HG03571 (cell line): Measurements from ENCODE around the gene DPP10.

Source experiments
- ATAC-seq: cut with Tn5 transposase; IDR thresholded peaks from one replicate; pipeline ENCODE4 v1.9.1; 2021; ENCODE audit not compliant: unreplicated experiment

Gene DPP10

DNA sequence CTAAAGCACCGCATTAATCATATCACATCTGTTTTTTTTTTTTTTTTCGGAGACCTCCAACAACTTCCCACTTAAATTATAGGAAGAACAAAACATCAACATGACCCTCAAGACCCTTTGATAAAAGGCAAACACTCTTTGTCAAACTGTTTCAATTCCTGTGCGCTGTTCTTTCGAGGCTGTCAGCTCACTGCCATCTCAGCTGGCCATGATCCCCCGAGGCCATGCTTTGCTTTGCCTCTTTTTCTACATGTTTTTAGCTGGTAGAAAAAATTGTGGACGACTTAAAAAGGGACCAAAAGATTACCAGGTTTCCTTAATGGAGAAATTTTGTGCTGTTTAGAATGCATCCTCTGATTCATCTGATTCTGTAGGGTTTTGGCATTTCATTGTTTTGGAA lies 138.2 kb downstream of the DPP10 start:
- ATAC-seq, result no peak

- ATAC-seq, result no peak
Observed at GRCh38 chr2:114598329-114598728, 155.9 kb downstream of the DPP10 start.

DNA sequence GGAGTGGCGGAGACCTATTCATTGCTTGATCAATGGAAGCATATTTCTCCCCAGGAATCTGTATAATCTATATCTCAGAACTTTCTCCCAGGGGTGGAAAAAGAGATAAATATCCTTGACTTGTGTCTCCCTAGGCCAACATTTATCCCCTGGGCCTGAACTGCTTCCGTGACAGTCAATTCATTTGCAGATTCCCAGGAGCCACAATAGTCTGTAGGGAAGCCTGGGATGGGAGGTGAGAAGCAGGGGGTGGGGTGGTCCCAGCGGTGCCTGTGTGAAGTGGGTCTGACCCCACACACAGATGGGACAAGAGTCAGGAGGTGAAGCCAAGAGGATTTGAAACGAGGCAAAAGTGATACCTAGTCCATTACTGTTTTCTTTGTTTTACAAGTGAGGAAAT lies 166.8 kb downstream of the DPP10 start:
- ATAC-seq, result no peak

- ATAC-seq, result no peak
Observed at GRCh38 chr2:114609801-114610200, 167.4 kb downstream of the DPP10 start.

DNA sequence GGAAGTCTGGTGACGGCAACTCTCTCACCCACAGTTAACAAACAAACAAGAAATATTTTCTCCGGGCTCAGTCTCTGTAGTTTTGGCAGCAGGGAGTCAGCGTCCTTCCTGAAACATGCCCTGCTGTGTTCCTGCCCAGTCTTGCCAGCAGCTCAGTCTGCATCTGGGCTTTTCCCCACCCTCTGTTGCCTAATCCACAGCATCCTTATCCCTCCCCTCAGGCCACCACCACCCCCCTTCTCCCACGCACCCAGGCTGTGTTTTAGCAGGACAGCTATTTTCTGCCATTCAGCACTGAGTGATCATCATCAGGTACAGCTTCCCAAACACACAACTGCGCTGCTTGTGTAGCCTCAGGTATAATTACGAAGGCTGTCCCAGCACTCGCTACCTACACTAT lies 168.2 kb downstream of the DPP10 start:
- no peak for ATAC-seq

DNA sequence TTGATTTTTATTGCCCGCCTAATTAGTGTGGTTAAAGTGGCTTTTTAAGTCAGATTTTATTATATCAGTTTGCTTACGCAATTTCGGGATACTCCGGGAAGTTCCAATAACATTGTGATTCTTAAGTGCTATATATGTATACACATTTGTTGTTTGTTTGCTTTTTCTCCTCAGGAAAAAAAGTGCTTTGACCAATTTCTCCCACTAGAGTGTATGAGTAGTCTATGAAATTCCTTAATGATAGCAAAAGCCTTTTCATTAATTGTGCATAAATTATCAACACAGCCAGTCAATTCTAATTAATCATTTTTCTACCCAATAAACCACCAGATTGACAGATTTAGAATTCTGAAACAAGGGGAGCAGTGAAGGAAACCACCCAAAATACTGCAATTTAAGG lies 172.2 kb downstream of the DPP10 start:
- no peak for ATAC-seq

DNA sequence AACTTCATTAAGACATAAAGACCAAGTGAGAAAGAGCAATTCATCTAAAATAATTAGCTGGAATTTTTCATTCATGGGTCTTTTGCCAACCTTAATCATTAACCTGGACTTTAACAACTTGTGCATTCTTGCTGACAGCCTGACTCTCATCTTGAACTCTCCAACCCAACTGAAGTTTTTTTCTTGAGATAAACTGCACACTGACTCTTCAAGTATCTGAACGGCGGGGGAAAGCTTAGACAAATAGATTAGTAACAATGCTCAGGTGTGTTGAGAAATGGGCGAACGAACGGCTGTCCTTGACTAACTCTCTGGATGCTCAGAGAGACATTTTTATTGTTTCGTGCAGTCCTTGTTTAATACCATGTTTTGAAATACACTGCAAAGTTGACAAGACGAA lies 186.0 kb downstream of the DPP10 start:
- no peak for ATAC-seq

DNA sequence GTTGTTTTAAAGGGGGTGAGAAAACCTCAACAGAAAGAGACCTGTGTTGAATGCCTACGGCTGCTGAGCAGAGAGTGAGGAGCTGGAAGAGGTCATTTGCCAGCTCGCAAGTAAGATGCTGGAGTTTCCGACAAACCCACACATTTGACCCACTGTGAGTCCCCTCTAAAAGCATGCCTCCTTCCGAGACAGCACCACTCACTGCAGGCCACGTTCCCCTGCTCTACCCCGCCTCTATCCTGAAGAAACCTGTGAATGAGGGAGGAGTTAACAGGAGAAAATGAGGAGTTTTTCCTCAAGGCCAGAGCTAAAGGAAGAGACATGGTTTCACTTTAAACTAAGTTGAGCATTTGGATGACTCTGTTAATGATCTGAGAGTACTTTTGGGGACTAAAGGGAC lies 188.7 kb downstream of the DPP10 start:
- no peak for ATAC-seq

DNA sequence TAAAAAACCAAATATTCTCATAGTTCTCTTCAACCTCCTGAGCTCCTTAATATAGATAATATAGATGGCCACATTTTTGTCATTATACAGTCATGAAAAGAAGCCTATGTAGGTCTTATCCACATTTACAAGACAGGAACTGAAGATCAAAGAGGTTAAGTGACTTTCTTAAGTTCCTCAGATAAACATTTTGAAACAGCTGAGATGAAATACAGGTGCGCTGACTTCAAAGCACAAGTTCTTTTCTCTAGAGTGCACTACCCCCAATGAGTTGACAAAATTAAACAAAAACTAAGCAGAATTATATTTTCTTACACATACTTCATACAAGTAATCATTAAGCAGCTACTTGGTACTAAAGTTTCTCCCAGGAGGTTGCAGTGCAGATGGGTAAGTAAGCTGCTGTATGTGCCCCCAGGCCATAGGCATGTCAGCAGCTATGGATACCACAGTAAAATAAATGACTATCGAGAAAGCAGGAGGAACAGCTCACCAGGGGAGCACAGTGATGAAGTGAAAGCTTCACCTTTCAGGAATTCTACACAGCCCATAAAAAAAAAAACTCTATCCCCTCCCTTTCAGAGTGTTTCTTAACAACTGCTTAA lies 199.8 kb downstream of the DPP10 start:
- no peak for ATAC-seq

DNA sequence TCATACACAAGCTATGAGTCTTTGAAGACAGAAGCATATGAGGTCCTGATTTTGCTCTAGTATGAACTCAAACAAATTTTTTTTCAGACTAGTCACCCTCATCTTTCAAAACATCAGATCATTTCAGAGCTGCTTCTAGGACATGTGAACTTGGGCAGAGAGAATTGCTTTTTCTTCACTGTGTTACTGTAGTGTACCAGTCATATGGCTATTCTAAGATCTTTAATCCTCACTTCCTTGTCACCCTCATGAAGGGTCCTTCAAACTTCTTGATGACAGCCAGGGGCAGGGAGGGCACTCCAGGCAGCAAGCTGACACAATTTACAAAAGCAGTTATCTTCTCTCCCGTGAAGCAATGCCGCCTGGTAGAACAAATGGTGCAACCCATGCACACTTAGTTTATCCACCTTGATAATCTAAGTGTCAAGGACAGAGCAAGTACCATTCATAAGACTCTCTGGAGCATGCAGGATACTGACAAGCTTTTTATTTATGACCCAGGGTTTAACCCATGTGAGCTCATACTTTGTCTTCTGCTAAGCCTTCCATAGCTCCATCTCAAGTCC lies 200.6 kb downstream of the DPP10 start:
- ATAC-seq, result no peak

DNA sequence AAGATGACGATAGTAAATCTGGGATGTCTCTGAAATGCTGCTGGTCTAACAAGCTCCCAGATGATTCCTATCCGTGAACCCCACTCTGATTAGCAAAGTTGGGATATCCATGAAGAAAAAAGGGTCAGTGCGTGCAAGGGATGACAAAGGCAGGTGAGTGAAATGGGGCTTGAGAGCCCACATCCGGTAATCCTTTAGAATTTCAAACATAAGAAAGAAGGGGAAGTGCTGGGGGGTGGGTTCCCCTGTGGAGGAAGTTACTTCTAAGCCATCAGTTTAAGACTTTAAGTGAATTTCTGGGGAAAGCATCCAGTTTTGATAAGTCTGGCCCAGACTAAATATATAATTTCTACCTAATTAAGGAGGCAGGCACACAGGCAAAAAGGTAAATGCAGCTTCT lies 209.5 kb downstream of the DPP10 start:
- ATAC-seq, result no peak

GRCh38 chr2:114659880-114660279 lies 217.4 kb downstream of the DPP10 start:
- no peak for ATAC-seq

- no peak for ATAC-seq
Observed at GRCh38 chr2:114661971-114662939, 219.8 kb downstream of the DPP10 start.

GRCh38 chr2:114668415-114668814 lies 226.0 kb downstream of the DPP10 start:
- ATAC-seq, result no peak

DNA sequence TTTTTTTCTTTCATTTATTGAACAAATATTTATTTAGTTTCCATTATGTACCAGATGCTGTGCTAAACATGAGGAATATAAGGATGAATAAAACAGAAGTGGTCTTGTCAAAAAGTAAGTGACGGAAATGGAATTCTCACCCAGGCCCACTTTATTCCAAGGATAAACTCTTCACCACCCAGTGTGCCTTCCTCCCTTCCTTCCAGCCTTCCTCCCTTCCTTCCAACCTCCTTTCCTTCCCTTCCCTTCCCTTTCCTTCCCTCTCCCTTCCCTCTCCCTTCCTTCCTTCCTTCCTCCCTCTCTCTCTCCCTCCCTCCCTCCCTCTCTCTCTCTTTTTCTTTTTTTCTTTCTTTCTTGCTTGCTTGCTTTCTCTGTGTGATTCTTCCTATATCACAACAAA lies 240.8 kb downstream of the DPP10 start:
- no peak for ATAC-seq

DNA sequence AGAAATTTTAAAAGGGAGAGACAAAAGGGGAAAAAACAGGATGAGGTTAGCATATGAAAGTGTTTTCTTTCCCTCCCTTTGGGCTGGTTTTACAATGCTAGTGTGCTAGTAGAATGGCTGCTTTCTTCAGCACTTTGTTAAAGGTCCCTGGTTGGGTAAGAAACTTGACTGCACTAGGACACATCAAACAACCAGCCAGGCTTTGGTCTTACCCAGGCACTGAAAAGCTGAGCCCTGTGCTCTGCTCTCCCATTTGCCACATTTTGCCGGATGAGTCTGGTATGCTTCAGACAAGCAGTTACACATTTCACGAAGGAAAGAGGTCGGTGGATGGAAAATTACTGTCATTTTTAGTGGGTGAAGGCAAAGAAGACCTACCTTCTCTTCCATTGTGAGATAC lies 242.0 kb downstream of the DPP10 start:
- no peak for ATAC-seq

DNA sequence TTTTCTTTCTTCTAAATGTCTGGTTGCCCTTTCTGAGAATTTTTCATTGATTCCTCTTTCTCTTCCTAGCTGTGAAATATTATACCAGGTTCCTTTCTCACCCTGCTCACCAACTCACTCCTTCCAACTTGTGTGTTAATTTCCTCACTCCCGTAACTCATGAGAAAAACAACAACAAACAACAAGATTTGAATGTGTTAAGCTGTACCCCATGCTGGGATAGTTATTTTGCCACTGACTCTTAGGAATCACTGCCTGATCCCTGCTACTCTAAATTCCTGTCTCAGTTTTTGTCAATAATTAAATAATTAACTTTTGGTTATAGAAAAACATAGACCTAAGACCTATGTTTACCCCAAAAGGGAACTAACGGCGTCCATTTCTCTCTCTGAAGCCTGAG lies 242.7 kb downstream of the DPP10 start:
- ATAC-seq, result no peak

- no peak for ATAC-seq
Observed at GRCh38 chr2:114688241-114688640, 245.8 kb downstream of the DPP10 start.

DNA sequence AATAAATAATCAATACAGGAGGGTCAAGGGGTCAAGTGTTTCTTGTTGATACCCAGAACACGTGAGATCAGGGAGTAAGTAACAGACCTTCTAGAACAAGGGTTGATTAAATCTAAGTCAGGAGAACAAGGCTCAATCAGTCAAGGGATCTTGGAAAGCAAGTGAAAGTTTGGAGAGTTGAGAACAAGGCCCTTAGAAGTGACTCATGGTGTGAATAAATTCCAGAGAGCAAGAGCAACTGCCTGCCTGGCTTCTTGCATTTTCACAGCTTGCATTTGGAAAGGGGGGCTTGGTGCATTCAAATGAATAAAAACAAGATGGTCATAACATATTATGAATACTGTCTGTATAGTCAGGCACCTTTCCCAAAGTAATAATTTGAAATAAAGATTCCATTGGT lies 256.1 kb downstream of the DPP10 start:
- ATAC-seq, result no peak

DNA sequence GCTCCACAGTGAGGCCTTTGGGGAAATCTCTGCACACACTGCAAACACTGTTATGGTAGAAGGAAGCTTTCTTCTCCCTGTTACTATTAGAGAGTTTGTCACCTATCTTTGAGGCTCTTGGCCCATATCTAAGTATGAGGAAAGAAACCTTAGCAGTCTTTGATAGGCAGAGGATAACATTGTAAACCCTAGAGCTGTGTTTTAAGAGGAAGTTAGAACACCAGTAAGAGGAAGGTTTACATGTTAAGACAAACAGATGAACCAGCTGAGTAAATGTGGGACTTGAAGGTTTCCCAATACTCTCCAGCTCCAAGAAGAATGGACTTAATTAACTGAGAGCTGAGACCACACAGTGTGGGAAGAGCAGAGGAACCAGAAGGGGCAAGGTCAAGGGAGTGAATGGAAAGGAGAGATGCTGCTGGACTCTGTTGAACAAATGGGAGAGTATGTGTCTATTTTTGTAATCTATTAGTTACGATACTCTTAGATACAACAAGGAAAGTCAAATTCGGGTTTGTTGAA lies 257.0 kb downstream of the DPP10 start:
- ATAC-seq, result no peak

- ATAC-seq, result no peak
Observed at GRCh38 chr2:114700440-114700839, 258.0 kb downstream of the DPP10 start.
